ENCODE measurements around the gene NDUFS1. TPM values are rescaled to one million over a fixed set of nuclear protein-coding genes. Genes with fewer than 3 reads are reported as not detected.

The NDUFS1 gene
- total RNA-seq, 1 experiment from 2014 or later = 106 TPM

GRCh38 chr2:206193671-206194357 lies 34.6 kb upstream of the NDUFS1 start:
- H3K4me3 ChIP-seq (ENCODE audit: low read depth in 2 of 2, low read length in 2 of 2) = no peak overlapping the region
- in situ Hi-C loops (cut with HindIII; ENCODE audit: low pct_unique_long_range_greater_than_20kb, low sequenced_read_pairs) (no loop called here), intact Hi-C loops (cut with micrococcal nuclease; ENCODE audit: unreplicated experiment) (no loop called here)
- no peaks in the 10 kb centered on the region for H3K36me3 ChIP-seq (ENCODE audit: control insufficient read depth, insufficient read depth, low read length)
- TF ChIP-seq SIN3A (IDR thresholded peaks at IDR 0.05; ENCODE audit: borderline replicate concordance, insufficient read depth, low read depth, low read length) (no peak), CTCF (IDR thresholded peaks at IDR 0.05) (no peak), TCF7L2 (IDR thresholded peaks at IDR 0.05; ENCODE audit: low read depth, low read length) (no peak), POLR2AphosphoS5 (IDR thresholded peaks at IDR 0.05; ENCODE audit: low read depth, low read length) (no peak), REST (IDR thresholded peaks at IDR 0.05; ENCODE audit: insufficient read depth in 1 of 2, low read depth in 2 of 2, low read length in 1 of 2) (no peak)
- POLR2A ChIA-PET = no interaction called here
- CTCF ChIA-PET = no interaction called here
- DNase-seq (ENCODE audit: low read depth, low spot score) (no peak), ATAC-seq (no peak)
- no peaks in the 10 kb centered on the region for H3K4me1 ChIP-seq (ENCODE audit: control insufficient read depth, insufficient read depth, low read length)
- no peak overlapping the region for H3K27ac ChIP-seq (ENCODE audit: low read length)
- H3K27me3 ChIP-seq (ENCODE audit: control insufficient read depth, insufficient read depth, low read length) = peaks cover 3% of the 10 kb centered on the region; the same call in 1 of the 2 replicates
- BruUV-seq (replicated peaks) = no TSS peak
- no peaks in the 10 kb centered on the region for H3K9me3 ChIP-seq (ENCODE audit: control insufficient read depth, insufficient read depth, low read depth, low read length)

- intact Hi-C loops (cut with micrococcal nuclease; ENCODE audit: unreplicated experiment) = no loop called here
- no peak for TF ChIP-seq POLR2AphosphoS5 (IDR thresholded peaks at IDR 0.05; ENCODE audit: low read depth, low read length)
- TF ChIP-seq SIN3A (IDR thresholded peaks at IDR 0.05; ENCODE audit: borderline replicate concordance, insufficient read depth, low read depth, low read length) = no peak
- no peak for TF ChIP-seq CTCF (IDR thresholded peaks at IDR 0.05)
- no peak for TF ChIP-seq REST (IDR thresholded peaks at IDR 0.05; ENCODE audit: insufficient read depth in 1 of 2, low read depth in 2 of 2, low read length in 1 of 2)
- TF ChIP-seq TCF7L2 (IDR thresholded peaks at IDR 0.05; ENCODE audit: low read depth, low read length) = no peak
Measured at GRCh38 chr2:206192157-206192556, 32.9 kb upstream of the NDUFS1 start.

More at GRCh38 chr2:206192157-206192556, 32.9 kb upstream of the NDUFS1 start:
- ATAC-seq (no peak), DNase-seq (ENCODE audit: low read depth, low spot score) (no peak)
- H3K4me1 ChIP-seq (ENCODE audit: control insufficient read depth, insufficient read depth, low read length) = no peaks in the 10 kb centered on the region
- CTCF ChIA-PET = interaction anchor here (0.6 kb wide), 1 partner anchor 1091 kb away, joined by 4 read pairs; no protein-coding TSS in a partner anchor
- H3K27ac ChIP-seq (ENCODE audit: low read length) = no peak overlapping the region
- no TSS peak for BruUV-seq (replicated peaks)
- no peak overlapping the region for H3K4me3 ChIP-seq (ENCODE audit: low read depth in 2 of 2, low read length in 2 of 2)
- POLR2A ChIA-PET = interaction anchor here (0.7 kb wide), 1 partner anchor 202 kb away, joined by 4 read pairs; no protein-coding TSS in a partner anchor
- H3K27me3 ChIP-seq (ENCODE audit: control insufficient read depth, insufficient read depth, low read length) = peaks cover 3% of the 10 kb centered on the region; the same call in 1 of the 2 replicates
- no peaks in the 10 kb centered on the region for H3K9me3 ChIP-seq (ENCODE audit: control insufficient read depth, insufficient read depth, low read depth, low read length)
- H3K36me3 ChIP-seq (ENCODE audit: control insufficient read depth, insufficient read depth, low read length) = no peaks in the 10 kb centered on the region
- in situ Hi-C loops (cut with HindIII; ENCODE audit: low pct_unique_long_range_greater_than_20kb, low sequenced_read_pairs) = no loop called here

All from Panc1 (cell line).